ENCODE measurements around the gene CNNM4.

Gene CNNM4

DNA sequence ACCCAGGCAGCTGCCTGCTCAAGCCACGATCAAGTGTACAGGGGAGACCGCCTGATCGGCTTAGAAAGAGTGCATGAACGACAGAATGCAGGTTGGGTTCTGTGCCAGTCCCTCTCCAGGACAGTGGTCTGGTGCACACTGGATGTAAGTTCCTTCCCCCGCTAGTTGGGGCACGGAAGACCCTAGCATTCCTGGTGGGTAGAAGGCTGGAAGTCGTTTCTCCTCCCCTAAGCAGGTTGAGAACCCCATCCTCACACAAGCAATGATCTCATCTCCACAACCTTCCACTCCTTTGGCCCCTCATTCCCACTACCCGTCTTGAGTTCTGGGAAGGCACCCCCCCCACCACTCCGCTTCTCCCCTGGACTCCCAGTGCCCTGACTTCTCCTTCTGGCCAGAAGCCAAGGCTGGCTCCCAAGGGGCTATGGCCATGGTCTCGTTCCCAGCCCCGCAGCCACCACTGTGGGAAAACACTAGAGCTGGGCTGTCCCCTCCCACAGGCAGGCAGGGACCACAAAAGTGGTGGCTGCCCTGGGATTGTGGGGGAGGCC is 98.5 kb downstream of the CNNM4 start:
- DNase-seq (ENCODE audit: low read depth): peak; percentile 32

DNA sequence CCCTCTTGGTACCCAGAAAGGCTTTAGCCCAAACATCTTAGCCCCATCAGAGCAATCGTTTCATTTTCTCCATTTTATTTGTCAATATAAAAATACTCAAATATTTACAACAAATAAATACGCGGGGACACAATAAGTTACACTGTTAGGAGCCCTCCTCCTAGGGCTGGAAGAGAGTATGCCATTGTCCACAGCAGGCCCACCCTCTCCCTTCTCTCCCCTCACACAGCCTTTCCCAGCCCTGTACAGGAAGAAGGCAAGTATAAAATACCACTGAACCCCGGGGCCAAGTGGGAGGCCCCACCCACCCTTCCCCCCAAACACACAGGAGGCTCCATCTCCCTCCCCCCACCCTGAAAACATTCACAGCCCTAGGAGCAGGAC is 99.0 kb downstream of the CNNM4 start:
- DNase-seq (ENCODE audit: low read depth): no peak

DNA sequence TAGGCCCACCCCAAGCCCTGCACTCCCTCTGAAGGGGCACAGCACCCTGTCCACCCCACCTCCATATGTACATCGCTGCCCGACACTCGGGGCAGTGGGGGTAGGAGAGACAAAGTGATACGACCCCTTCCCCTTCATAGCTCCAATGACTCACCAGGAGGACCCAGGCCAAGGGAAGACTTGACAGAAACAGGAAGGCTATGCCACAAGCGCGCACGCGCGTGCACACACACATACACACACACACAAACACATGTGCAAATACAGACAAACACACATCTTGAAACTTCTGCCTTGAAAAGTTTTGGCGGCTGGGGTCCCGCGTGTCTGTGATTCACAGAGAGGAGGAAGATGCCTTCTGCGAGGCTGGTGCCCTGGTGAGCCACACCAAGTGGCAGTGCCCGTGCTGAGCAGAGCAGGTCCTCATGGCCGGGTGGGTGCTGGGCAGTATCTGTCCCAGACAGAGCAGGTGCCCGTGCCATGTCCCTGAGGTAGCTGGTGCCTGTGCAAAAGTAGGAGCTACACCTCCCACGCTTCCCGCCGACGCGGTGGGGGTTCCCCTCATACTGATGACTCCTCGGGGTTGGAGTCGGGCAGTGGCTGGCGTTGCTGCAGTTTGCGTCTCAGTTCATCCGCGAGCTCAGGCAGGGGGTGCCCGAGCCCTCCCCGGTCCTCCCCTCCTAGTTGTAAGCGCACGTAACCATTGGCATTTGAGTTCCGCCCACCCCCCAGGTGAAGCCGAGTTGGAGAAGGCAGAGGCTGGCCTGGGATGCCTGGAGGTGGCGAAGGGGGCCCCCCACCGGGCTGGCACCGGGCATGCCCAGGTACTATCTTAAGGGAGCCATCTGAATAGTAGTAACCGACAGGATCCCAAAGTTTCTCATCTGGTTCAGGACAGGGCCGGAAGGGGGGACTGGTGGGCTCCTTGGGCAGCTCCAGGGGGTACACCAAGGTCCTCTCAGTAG is 99.6 kb downstream of the CNNM4 start:
- peak; percentile 34 for DNase-seq (ENCODE audit: low read depth)

DNA sequence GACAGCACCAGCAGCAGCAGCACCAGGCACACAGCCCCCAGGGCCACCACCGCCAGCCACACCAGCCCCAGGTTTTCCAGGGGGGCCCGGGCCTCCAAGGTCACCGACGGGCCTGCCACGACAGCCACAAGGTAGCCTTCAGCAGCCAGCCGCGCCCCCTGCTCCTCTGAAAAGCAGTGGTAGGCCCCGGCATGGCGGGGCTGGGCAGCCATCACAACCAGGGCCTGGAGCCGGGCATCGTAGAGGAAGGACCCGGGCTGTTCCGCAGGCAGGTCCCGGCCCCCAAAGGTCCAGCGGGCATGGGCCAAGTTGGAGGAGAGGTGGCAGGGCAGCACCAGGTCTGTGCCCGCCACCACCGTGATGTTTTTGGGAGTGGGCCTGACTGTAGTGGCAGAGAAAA is 100.4 kb downstream of the CNNM4 start:
- DNase-seq (ENCODE audit: low read depth): no peak
